K562 (cell line): ENCODE data around the gene NR1D2. TPM values are rescaled to one million over a fixed set of nuclear protein-coding genes. Genes with fewer than 3 reads are reported as not detected.

Source experiments
- BRF2 ChIP-seq: IDR thresholded peaks from 3 replicates; pipeline ENCODE4 v1.6.1; 2011; ENCODE audit warnings: borderline replicate concordance, mild to moderate bottlenecking; ENCODE audit not compliant: insufficient read length, insufficient read depth
- GTF2E2 ChIP-seq: fragments of 200-800 bp; sonication (Bioruptor generic); IDR thresholded peaks from 2 replicates; pipeline ENCODE4 v1.6.1; 2016; ENCODE audit warnings: missing genetic modification characterization, missing compliant biosample characterization
- NRF1 ChIP-seq, 2 experiments: fragments of 450-650 bp; IDR thresholded peaks in 1 of 2; conservative IDR thresholded peaks in 1 of 2; 2 replicates each; pipeline ENCODE4 v1.6.1; 2014; ENCODE audit warnings: mild to moderate bottlenecking in 2 of 2
- NUFIP1 ChIP-seq: fragments of 450-650 bp; IDR thresholded peaks from 2 replicates; pipeline ENCODE4 v1.6.1; 2018; ENCODE audit not compliant: partially characterized antibody
- SP2 ChIP-seq: IDR thresholded peaks from 2 replicates; pipeline ENCODE4 v1.6.1; 2011; ENCODE audit warnings: mild to moderate bottlenecking, low read depth, low read length, moderate library complexity; ENCODE audit not compliant: poor library complexity, severe bottlenecking; ENCODE audit errors: extremely low read depth
- STAG1 ChIP-seq: sonication (generic); formaldehyde crosslinking; IDR thresholded peaks from 2 replicates; pipeline ENCODE4 v1.5.0; 2020; ENCODE audit warnings: missing genetic modification reagents, borderline replicate concordance
- STAT6 ChIP-seq: sonication (generic); formaldehyde crosslinking; IDR thresholded peaks from 2 replicates; pipeline ENCODE4 v1.8.1; 2023; ENCODE audit warnings: mild to moderate bottlenecking, missing genetic modification reagents
- TFE3 ChIP-seq: fragments of 450-650 bp; formaldehyde crosslinking; IDR thresholded peaks from 2 replicates; pipeline ENCODE4 v1.4.0; 2020; ENCODE audit warnings: mild to moderate bottlenecking, mixed read lengths
- ZBTB5 ChIP-seq: fragments of 450-650 bp; IDR thresholded peaks from 2 replicates; pipeline ENCODE4 v1.6.1; 2017; ENCODE audit warnings: antibody characterized with exemption
- ZC3H11A ChIP-seq: IDR thresholded peaks from 2 replicates; pipeline ENCODE4 v1.6.1; 2012; ENCODE audit warnings: low read depth, low read length, improper control_type of control experiment
- ZKSCAN3 ChIP-seq: fragments of 250-450 bp; sonication (Bioruptor Pico); IDR thresholded peaks from 2 replicates; pipeline ENCODE4 v1.4.0; 2020
- ZNF449 ChIP-seq: fragments of 250-450 bp; sonication (Bioruptor Pico); IDR thresholded peaks from 2 replicates; pipeline ENCODE4 v1.8.0; 2022; ENCODE audit warnings: moderate library complexity, mild to moderate bottlenecking, inconsistent platforms
- ZNF639 ChIP-seq, 2 experiments: fragments of 200-800 bp in 1 of 2; sonication (Bioruptor generic) in 1 of 2; sonication (generic) in 1 of 2; formaldehyde crosslinking in 1 of 2; IDR thresholded peaks in 1 of 2; conservative IDR thresholded peaks in 1 of 2; 2 replicates each; pipeline versions ENCODE4 v1.5.0 to v1.6.1; 2016 to 2020; ENCODE audit warnings: missing compliant biosample characterization in 1 of 2, missing genetic modification characterization in 1 of 2, missing genetic modification reagents in 1 of 2
- polyA plus RNA-seq, 8 experiments: library from polyadenylated mRNA; depleted of rRNA in 4 of 8; stranded (reverse) in 5 of 8; unstranded in 3 of 8; fragments of >200 nt; fragmentation: Nextera tagmentation in 2 of 8; fragmentation: Illumina TruSeq in 1 of 8; extraction: Ambion mirVana in 2 of 8; extraction: Trizol in 1 of 8; gene quantifications; 2 replicates each; pipeline versions ENCODE4 v1.2.1 to v1.2.3, GENCODE V29; 2011 to 2014; ENCODE audit warnings: inconsistent platforms in 1 of 8, missing spikeins in 1 of 8
- total RNA-seq, 7 experiments: library from RNA; depleted of rRNA in 6 of 7; stranded (reverse); fragments of >200 nt in 6 of 7; fragmentation: Illumina TruSeq in 2 of 7; extraction: Trizol in 2 of 7; gene quantifications; 2 replicates each; pipeline versions ENCODE4 v1.2.1 to v1.2.3, GENCODE V29; 2011 to 2021; ENCODE audit warnings: low replicate concordance in 1 of 7

NR1D2 gene
- total and polyA plus RNA-seq, 9 of the 15 experiments (the other 6 are each of a cell fraction or from before 2014, with no cell fraction given): 1.2 to 5.5 (median 2.9) TPM

GRCh38 chr3:23916886-23917678 is 28.0 kb upstream of the NR1D2 start, which contains the start of the genes NKIRAS1 and RPL15 (continued):
- no peak for TF ChIP-seq ZBTB5
- TF ChIP-seq STAT6 (CRISPR knock-in tag): peak; percentile 89
- peak; percentile 99 for TF ChIP-seq GTF2E2
- no peak for TF ChIP-seq BRF2
- TF ChIP-seq NUFIP1: no peak
- no peak for TF ChIP-seq SP2
- no peak for TF ChIP-seq ZKSCAN3 (CRISPR knock-in tag)
- 0 out of 2 replicates have a peak, but pooled peaks have one; percentile 19 for TF ChIP-seq STAG1 (CRISPR knock-in tag)
- TF ChIP-seq TFE3 (CRISPR knock-in tag): no peak; the same call in 1 of the 2 replicates
- TF ChIP-seq NRF1 (conservative IDR thresholded peaks at IDR 0.05 in 1 of 2, IDR thresholded peaks at IDR 0.05 in 1 of 2): peak; percentile 73 to 83
- no peak for TF ChIP-seq ZNF449
- no peak; a peak in 1 of 4 replicates for TF ChIP-seq ZNF639 (CRISPR knock-in tag; conservative IDR thresholded peaks at IDR 0.05 in 1 of 2, IDR thresholded peaks at IDR 0.05 in 1 of 2)
- no peak; the same call in 1 of the 2 replicates for TF ChIP-seq ZC3H11A
